Astrocyte (in vitro differentiated cells and primary cell): ENCODE data around the gene ZNF516. TPM values are rescaled to one million over a fixed set of nuclear protein-coding genes. Genes with fewer than 3 reads are reported as not detected.

Experiments
- DNase-seq: peaks from one replicate; pipeline ENCODE4 v3.0.0-alpha.2; 2010; ENCODE audit warnings: low read depth
- FAIRE-seq: peaks from 2 replicates; lab custom pipeline; 2011; peaks lifted over from hg19 to GRCh38; lab: Jason Lieb, UNC
- H2AFZ ChIP-seq: 2 replicates; pipeline ENCODE4 v1.6.0; 2012; ENCODE audit warnings: low read depth, low read length, inconsistent platforms
- H3K27ac ChIP-seq: 2 replicates; pipeline ENCODE4 v1.5.1; 2011; ENCODE audit warnings: low read depth, low read length, inconsistent platforms
- H3K27me3 ChIP-seq: 2 replicates; pipeline ENCODE4 v1.6.0; 2011; ENCODE audit warnings: low read length, inconsistent platforms; ENCODE audit not compliant: insufficient read depth
- H3K36me3 ChIP-seq: 2 replicates; pipeline ENCODE4 v1.5.1; 2011; ENCODE audit warnings: low read length, inconsistent platforms; ENCODE audit not compliant: insufficient read depth
- H3K4me1 ChIP-seq: 2 replicates; pipeline ENCODE4 v1.5.1; 2011; ENCODE audit warnings: low read length, inconsistent platforms; ENCODE audit not compliant: insufficient read depth
- H3K4me2 ChIP-seq: 2 replicates; pipeline ENCODE4 v1.6.0; 2012; ENCODE audit warnings: low read length, inconsistent platforms
- H3K4me3 ChIP-seq: 2 replicates; pipeline ENCODE4 v1.5.1; 2011; ENCODE audit warnings: low read depth, mild to moderate bottlenecking, low read length, inconsistent platforms; ENCODE audit not compliant: insufficient read depth
- H3K79me2 ChIP-seq: 2 replicates; pipeline ENCODE4 v1.6.0; 2012; ENCODE audit warnings: mild to moderate bottlenecking, low read length, inconsistent platforms; ENCODE audit not compliant: insufficient read depth
- H3K9ac ChIP-seq: 2 replicates; pipeline ENCODE4 v1.6.0; 2012; ENCODE audit warnings: mild to moderate bottlenecking, low read length, inconsistent platforms
- H3K9me3 ChIP-seq: 2 replicates; pipeline ENCODE4 v1.5.1; 2012; ENCODE audit warnings: low read depth, mild to moderate bottlenecking, low read length, inconsistent platforms; ENCODE audit not compliant: insufficient read depth
- H4K20me1 ChIP-seq: 2 replicates; pipeline ENCODE4 v1.6.0; 2012; ENCODE audit warnings: low read length, inconsistent platforms; ENCODE audit not compliant: insufficient read depth
- H3K27ac Mint-ChIP-seq: one replicate; pipeline ENCODE4 v1.8.0; 2021; ENCODE audit warnings: mild to moderate bottlenecking, mixed read lengths; ENCODE audit not compliant: unreplicated experiment
- H3K27me3 Mint-ChIP-seq: one replicate; pipeline ENCODE4 v1.8.0; 2021; ENCODE audit warnings: low read depth, mixed read lengths; ENCODE audit not compliant: unreplicated experiment
- H3K36me3 Mint-ChIP-seq: one replicate; pipeline ENCODE4 v1.8.0; 2021; ENCODE audit warnings: low read depth, mixed read lengths; ENCODE audit not compliant: unreplicated experiment
- H3K4me1 Mint-ChIP-seq: one replicate; pipeline ENCODE4 v1.8.0; 2021; ENCODE audit warnings: low read depth, mixed read lengths; ENCODE audit not compliant: unreplicated experiment
- H3K4me3 Mint-ChIP-seq: one replicate; pipeline ENCODE4 v1.8.0; 2021; ENCODE audit warnings: mild to moderate bottlenecking, moderate library complexity, mixed read lengths; ENCODE audit not compliant: unreplicated experiment
- H3K9me3 Mint-ChIP-seq: one replicate; pipeline ENCODE4 v1.8.0; 2021; ENCODE audit warnings: mild to moderate bottlenecking, mixed read lengths; ENCODE audit not compliant: unreplicated experiment
- EZH2 ChIP-seq: IDR thresholded peaks from 2 replicates; pipeline ENCODE4 v1.6.1; 2012; ENCODE audit warnings: mild to moderate bottlenecking, low read length, inconsistent platforms; ENCODE audit not compliant: insufficient read depth
- total RNA-seq: library from RNA; stranded (reverse); gene quantifications from 2 replicates; pipeline ENCODE4 v1.2.1, GENCODE V29; 2021
- TF ChIP-seq, protein P1 (sequence below): IDR thresholded peaks from 2 replicates; pipeline ENCODE4 v1.5.1; 2011; ENCODE audit warnings: low read depth, mild to moderate bottlenecking, inconsistent platforms, low read length, moderate library complexity; ENCODE audit not compliant: insufficient read depth

ZNF516 gene
- total RNA-seq, 1 donor from 2014 or later, result 59.8 TPM

DNA sequence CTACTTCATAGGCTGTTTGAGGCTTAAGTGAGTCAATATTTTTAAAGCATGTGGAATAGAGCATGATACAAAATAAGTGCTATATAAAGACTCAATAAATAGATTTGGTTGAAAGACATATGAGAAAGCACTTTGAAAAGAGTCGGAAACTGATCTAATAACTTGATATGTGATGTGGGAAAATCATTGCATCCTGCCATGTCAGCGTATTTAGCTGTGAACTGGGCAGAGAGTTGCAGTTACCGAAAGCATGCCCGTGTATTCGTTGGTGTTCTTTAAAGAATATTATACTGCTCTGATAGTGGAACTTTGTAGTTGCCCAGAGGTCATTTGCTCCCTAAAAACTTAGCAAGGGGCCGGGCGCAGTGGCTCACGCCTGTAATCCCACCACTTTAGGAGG, 37.8 kb upstream of the ZNF516 start:
- no peaks in the 10 kb centered on the region for H3K36me3 ChIP-seq
- no peaks in the 10 kb centered on the region for H4K20me1 ChIP-seq
- H3K27me3 Mint-ChIP-seq, result peaks cover 6% of the 10 kb centered on the region
- peaks cover 2% of the 10 kb centered on the region for H3K9me3 Mint-ChIP-seq
- no peak for TF ChIP-seq EZH2
- TF ChIP-seq, protein P1, sequence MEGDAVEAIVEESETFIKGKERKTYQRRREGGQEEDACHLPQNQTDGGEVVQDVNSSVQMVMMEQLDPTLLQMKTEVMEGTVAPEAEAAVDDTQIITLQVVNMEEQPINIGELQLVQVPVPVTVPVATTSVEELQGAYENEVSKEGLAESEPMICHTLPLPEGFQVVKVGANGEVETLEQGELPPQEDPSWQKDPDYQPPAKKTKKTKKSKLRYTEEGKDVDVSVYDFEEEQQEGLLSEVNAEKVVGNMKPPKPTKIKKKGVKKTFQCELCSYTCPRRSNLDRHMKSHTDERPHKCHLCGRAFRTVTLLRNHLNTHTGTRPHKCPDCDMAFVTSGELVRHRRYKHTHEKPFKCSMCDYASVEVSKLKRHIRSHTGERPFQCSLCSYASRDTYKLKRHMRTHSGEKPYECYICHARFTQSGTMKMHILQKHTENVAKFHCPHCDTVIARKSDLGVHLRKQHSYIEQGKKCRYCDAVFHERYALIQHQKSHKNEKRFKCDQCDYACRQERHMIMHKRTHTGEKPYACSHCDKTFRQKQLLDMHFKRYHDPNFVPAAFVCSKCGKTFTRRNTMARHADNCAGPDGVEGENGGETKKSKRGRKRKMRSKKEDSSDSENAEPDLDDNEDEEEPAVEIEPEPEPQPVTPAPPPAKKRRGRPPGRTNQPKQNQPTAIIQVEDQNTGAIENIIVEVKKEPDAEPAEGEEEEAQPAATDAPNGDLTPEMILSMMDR, result no peak
- H3K9ac ChIP-seq, result no peak overlapping the region
- no peaks in the 10 kb centered on the region for H3K9me3 ChIP-seq
- no peak overlapping the region for H3K4me2 ChIP-seq
- no peaks in the 10 kb centered on the region for H3K36me3 Mint-ChIP-seq
- H3K27ac ChIP-seq, result no peak overlapping the region
- no peak for DNase-seq
- H2AFZ ChIP-seq, result no peak overlapping the region
- H3K4me1 Mint-ChIP-seq, result peaks cover 6% of the 10 kb centered on the region
- H3K27ac Mint-ChIP-seq, result no peak overlapping the region
- H3K27me3 ChIP-seq, result peaks cover under 1% of the 10 kb centered on the region
- FAIRE-seq, result no peak
- H3K4me1 ChIP-seq, result peaks cover 5% of the 10 kb centered on the region
- H3K4me3 ChIP-seq, result no peak overlapping the region
- no peaks in the 10 kb centered on the region for H3K79me2 ChIP-seq
- no peak overlapping the region for H3K4me3 Mint-ChIP-seq

DNA sequence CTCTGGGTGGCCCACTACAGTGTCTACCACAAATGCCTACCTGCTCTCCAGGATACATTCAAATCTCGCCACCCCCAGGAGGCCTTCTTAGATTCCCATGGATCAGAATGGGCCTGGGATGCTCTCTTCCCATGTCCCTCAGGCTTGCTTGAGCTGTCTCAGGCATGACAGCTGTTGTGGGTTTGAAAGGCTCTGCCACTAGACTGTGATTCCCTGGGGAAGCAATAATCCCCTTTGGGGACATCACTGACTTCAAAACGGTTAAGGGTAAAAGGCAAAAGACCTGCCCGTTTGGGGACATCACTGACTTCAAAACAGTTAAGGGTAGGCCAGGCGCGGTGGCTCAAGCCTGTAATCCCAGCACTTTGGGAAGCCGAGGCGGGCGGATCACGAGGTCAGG, 35.8 kb upstream of the ZNF516 start:
- no peak for DNase-seq
- no peaks in the 10 kb centered on the region for H4K20me1 ChIP-seq

DNA sequence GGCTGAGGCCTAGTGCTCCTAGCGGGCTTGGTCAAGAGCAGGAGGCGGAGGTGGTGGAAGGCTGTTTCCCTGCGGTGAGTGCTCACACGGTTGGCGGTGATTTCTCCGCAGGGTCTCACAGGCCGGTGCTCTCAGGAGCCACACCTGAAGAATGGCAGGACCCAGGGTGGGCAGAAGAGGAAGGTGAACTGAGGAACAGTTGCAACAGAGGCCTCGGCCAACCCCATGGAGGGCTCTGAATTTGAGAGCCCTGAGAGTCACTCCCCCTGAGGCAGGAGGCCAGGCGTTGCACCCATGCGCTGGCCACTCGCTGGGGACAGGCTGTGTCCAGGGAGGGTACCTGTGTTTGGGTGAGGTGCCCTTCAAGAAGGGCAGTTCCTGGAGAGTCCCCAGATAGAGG, 35.3 kb upstream of the ZNF516 start:
- H3K9me3 Mint-ChIP-seq, result peaks cover 2% of the 10 kb centered on the region
- no peak overlapping the region for H3K4me3 Mint-ChIP-seq
- peaks cover 6% of the 10 kb centered on the region for H3K4me1 Mint-ChIP-seq
- H3K4me2 ChIP-seq, result no peak overlapping the region
- DNase-seq (no peak), FAIRE-seq (no peak)
- no peak overlapping the region for H3K9ac ChIP-seq
- H3K27ac ChIP-seq, result no peak overlapping the region
- peaks cover 6% of the 10 kb centered on the region for H3K27me3 ChIP-seq
- H3K4me1 ChIP-seq, result peaks cover 5% of the 10 kb centered on the region
- no peaks in the 10 kb centered on the region for H4K20me1 ChIP-seq
- TF ChIP-seq, protein P1, result no peak
- no peak for TF ChIP-seq EZH2
- H2AFZ ChIP-seq, result no peak overlapping the region
- H3K36me3 ChIP-seq, result no peaks in the 10 kb centered on the region
- no peak overlapping the region for H3K27ac Mint-ChIP-seq
- H3K9me3 ChIP-seq, result no peaks in the 10 kb centered on the region
- no peak overlapping the region for H3K4me3 ChIP-seq
- peaks cover 6% of the 10 kb centered on the region for H3K27me3 Mint-ChIP-seq
- no peaks in the 10 kb centered on the region for H3K79me2 ChIP-seq
- H3K36me3 Mint-ChIP-seq, result no peaks in the 10 kb centered on the region

More for the DNA sequence above, 35.8 kb upstream of the ZNF516 start:
- Mint-ChIP-seq H3K27me3 (peaks cover 6% of the 10 kb centered on the region), H3K4me1 (peaks cover 6% of the 10 kb centered on the region), H3K27ac (no peak overlapping the region), H3K4me3 (no peak overlapping the region), H3K9me3 (peaks cover 2% of the 10 kb centered on the region), H3K36me3 (no peaks in the 10 kb centered on the region)
- no peak overlapping the region for H3K27ac ChIP-seq
- no peak overlapping the region for H3K4me2 ChIP-seq
- FAIRE-seq, result no peak
- peaks cover 5% of the 10 kb centered on the region for H3K4me1 ChIP-seq
- peaks cover 6% of the 10 kb centered on the region for H3K27me3 ChIP-seq
- no peak overlapping the region for H3K4me3 ChIP-seq
- H3K9me3 ChIP-seq, result no peaks in the 10 kb centered on the region
- H3K9ac ChIP-seq, result no peak overlapping the region
- H3K36me3 ChIP-seq, result no peaks in the 10 kb centered on the region
- H2AFZ ChIP-seq, result no peak overlapping the region
- no peak for TF ChIP-seq EZH2
- TF ChIP-seq, protein P1, result no peak
- H3K79me2 ChIP-seq, result no peaks in the 10 kb centered on the region
